C4-2B (cell line): Measurements from ENCODE around the gene MYLK4.

ENCODE experiments used
- CTCF ChIP-seq: fragments of 450-650 bp; conservative IDR thresholded peaks from 2 replicates; pipeline ENCODE4 v1.5.1; 2017; ENCODE audit warnings: mild to moderate bottlenecking
- ZFX ChIP-seq: fragments of 450-650 bp; IDR thresholded peaks from 2 replicates; pipeline ENCODE4 v1.6.1; 2017

GRCh38 chr6:2733736-2734480 is 16.8 kb downstream of the MYLK4 start:
- TF ChIP-seq CTCF (no peak), ZFX (no peak)
